HG03066 (cell line): ENCODE measurements around the gene SF1.

Experiments
- ATAC-seq: cut with Tn5 transposase; IDR thresholded peaks from one replicate; pipeline ENCODE4 v1.9.1; 2021; ENCODE audit warnings: low read depth; ENCODE audit not compliant: unreplicated experiment

Gene SF1

DNA sequence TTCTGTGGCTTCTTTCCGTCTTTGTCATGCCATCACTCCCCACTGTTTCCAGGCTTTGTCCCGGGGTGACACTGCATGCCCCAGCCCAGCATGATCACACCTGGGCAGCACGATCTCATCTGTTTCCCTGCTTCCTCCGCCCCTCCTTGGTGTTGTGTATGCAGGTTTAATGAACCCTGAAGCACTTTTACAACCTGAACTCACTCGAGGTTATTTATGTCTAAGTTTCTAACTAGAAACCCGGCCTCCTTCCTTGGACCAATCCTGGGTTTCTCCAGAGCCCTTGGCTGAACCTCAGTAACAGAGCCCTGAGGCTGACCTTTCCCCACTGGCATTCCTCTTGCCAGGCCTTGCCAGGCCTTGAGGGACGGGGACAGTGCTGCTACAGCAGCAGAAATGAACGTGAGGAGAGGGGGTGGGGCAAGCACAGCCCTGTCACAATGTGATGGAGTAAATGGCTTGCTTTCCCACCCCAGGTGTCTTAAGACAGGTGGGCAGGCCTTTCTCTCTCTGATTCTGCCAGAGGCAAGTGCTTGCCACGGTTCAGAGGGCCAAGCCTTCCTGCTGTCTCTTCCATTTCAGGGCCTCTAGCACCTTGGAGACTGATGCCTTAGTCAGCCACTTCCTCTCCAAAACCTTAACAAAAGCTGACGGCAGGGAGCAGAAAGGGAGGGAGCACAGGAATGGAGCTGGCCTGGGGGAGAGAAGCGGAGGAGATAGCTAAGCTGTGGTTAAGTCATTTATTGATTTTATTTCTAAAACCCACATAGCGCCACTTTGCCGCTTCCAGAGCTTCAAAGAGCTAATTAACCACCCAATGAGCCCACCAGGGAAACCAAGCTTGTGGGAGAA is 15.4 kb downstream of the SF1 start:
- no peak for ATAC-seq

- ATAC-seq: no peak
Measured at GRCh38 chr11:64762277-64762673, 16.1 kb downstream of the SF1 start.

GRCh38 chr11:64760759-64761420 is 17.5 kb downstream of the SF1 start:
- no peak for ATAC-seq

GRCh38 chr11:64759722-64760719 is 18.3 kb downstream of the SF1 start, which contains the start of gene PYGM:
Gene PYGM (minus strand): TSS chr11:64759974. CDS start chr11:64759898, 76 bp downstream.
- ATAC-seq: no peak

- ATAC-seq: no peak
Measured at GRCh38 chr11:64759131-64759721, 19.1 kb downstream of the SF1 start.

- ATAC-seq: no peak
Measured at GRCh38 chr11:64758330-64759079, 19.8 kb downstream of the SF1 start.

GRCh38 chr11:64757549-64758329 is 20.6 kb downstream of the SF1 start:
- no peak for ATAC-seq

GRCh38 chr11:64755681-64756361 is 22.5 kb downstream of the SF1 start:
- ATAC-seq: no peak

DNA sequence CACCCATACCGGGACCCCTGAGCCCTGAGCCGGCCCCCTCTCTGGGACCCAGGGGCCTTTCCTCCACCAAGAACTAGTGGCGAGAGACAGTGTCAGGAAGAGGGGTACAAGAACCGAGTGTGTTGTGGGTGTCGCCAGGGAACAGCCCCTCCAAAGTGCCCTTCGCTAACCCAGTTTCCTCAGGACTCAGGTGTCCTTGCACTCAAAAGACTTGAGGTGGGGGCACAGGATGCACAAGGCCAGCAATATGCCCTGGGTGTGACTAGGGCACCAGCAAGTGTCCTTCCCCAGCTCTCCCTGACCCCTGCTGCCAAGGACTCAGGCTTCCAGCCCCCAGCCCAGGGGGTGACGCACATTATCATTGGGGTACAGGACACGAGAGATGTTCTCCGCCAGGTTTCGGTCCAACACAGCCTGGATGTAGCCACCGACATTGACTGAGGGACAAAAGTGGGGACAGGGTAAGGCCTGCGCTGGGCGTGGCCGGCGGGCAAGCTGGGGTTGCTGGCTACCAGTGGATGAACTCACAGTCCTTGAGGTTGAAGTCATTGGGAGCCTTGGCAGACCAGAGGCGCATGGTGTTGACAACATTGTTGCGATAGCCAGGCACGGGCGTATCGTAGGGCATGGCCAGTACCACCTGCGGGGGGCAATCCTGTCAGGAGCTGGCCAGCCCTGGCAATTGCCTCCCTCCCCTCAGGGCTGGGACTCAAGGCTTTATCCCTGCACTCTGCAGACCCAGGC is 23.3 kb downstream of the SF1 start:
- ATAC-seq: no peak

DNA sequence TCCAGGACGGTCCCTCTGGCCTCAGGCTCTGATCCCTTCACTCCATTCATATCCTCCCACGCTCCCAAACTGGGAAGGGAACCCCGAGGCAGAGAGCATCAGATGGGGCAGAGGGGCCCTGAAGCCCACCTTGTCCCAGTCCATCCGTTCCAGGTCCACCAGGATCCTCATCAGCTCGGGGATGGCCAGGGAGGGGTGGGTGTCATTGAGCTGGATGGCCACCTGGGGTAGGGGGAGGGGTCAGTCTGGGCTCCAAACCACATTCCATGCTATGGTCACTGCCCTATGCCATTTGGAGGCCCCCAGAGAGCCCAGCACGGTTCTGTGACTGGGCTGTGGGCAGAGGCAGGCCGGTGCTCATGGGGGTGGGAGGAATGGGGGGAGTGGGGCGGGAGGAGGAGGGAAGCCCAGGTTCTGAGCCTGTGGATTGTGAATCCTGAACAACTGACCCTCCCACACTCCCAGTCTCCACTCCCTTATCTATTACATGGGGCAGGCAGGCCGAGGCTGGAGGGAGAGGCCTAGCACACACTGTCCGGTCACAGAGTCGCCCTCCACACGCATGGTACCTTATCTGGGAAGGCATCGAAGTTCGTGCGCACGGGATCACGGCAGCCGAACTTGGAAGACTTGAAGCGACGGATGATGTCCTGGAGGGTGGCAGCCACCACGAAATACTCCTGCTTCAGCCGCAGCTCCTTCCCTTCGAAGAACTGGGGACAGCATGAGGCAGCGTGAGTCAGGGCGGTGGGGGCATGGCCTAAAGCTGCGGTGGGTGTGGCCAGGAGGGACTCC is 24.0 kb downstream of the SF1 start:
- ATAC-seq: no peak

- ATAC-seq: no peak
Measured at GRCh38 chr11:64753380-64754123, 24.8 kb downstream of the SF1 start.

DNA sequence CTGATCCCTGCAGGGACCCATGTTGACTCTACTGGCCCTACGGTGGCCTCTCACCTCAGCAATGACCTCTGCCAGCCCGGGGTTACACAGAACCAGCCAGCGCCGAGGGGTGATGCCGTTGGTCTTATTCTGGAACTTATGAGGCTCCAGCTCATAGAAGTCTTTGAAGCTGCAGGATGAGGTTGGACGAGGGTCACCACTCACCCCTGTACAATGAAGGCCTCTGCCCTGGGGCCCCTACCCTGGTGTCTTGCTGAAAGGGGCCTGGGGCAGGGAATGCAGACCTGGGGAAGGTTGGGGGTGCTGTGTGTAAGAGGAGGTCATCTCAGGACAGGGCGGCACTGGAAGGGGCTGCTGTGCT is 25.3 kb downstream of the SF1 start:
- no peak for ATAC-seq

GRCh38 chr11:64752175-64752970 is 26.0 kb downstream of the SF1 start:
- no peak for ATAC-seq

- no peak for ATAC-seq
Measured at GRCh38 chr11:64751580-64751979, 26.8 kb downstream of the SF1 start.

DNA sequence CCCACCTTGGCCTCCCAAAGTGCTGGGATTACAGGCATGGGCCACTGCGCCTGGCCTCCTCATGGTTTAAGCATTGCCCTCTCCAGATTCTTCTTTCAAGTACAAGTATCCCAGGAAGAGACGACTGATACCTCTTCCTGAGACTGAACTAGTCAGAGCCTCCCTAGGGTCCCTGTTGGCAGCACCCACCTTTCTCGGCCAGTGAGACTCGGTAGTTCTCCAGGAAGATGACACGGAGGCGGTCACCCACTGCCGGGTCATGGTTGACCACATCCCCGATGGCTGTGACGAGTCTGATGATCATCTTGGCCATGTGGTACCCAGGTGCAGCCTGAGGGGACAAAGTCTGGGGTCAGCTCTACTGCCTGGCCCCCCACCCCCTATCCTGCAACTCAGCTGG is 27.2 kb downstream of the SF1 start:
- no peak for ATAC-seq
